ENCODE results near the gene TIE1. TPM values are rescaled to one million over a fixed set of nuclear protein-coding genes. Genes with fewer than 3 reads are reported as not detected.

Gene TIE1
- total and polyA plus RNA-seq, 2 of the 13 experiments (the other 11 are each of a cell fraction or from before 2014, with no cell fraction given), result 0.58 to 0.84 TPM

DNA sequence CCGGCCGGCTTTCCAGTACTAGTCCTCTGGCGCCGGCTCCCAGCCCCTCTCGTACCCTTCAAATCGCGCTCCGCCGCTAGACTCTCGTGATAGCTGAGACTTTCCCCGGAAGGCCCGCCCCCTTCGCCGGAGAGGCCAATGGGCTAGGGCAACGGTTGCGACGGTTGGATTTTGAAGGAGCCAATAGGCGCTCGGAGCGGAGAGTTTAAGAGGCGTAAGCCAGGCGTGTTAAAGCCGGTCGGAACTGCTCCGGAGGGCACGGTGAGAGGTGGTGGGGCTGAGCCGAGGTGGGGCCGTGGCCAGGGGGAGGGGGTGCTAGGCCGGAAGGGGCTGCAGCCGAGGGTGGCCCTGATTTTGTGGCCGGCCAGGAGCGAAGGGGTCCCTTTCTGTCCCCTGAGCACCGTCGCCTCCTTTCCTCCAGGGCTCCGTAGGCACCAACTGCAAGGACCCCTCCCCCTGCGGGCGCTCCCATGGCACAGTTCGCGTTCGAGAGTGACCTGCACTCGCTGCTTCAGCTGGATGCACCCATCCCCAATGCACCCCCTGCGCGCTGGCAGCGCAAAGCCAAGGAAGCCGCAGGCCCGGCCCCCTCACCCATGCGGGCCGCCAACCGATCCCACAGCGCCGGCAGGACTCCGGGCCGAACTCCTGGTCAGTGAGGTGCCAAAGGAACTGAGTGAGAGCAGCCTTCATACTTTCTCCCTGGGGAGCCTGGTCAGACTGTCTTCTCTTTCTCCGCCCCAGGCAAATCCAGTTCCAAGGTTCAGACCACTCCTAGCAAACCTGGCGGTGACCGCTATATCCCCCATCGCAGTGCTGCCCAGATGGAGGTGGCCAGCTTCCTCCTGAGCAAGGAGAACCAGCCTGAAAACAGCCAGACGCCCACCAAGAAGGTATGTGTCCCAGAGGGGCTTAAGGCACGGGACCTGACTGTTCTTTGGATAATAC, 58.2 kb downstream of the TIE1 start, which contains the start of gene CDC20 (continued):
- TF ChIP-seq RFXAP (CRISPR knock-in tag; IDR thresholded peaks at IDR 0.05; ENCODE audit: borderline replicate concordance) (no peak), ZNF331 (CRISPR knock-in tag; IDR thresholded peaks at IDR 0.05) (no peak), ZNF652 (CRISPR knock-in tag; IDR thresholded peaks at IDR 0.05; ENCODE audit: borderline replicate concordance, low read depth) (no peak), ZBTB7A (CRISPR knock-in tag; IDR thresholded peaks at IDR 0.05) (no peak), SNAI1 (CRISPR knock-in tag; IDR thresholded peaks at IDR 0.05; ENCODE audit: borderline replicate concordance) (peak; percentile 69; the same call in 1 of the 2 replicates), RELA (CRISPR knock-in tag; IDR thresholded peaks at IDR 0.05) (no peak), SMYD3 (CRISPR knock-in tag; IDR thresholded peaks at IDR 0.05) (peak; percentile 94; the same call in 1 of the 2 replicates), BCL6 (CRISPR knock-in tag; IDR thresholded peaks at IDR 0.05) (no peak), MAF1 (CRISPR knock-in tag; IDR thresholded peaks at IDR 0.05; ENCODE audit: borderline replicate concordance) (0 out of 2 replicates have a peak, but pooled peaks have one; percentile 1), TAF1 (CRISPR knock-in tag; IDR thresholded peaks at IDR 0.05) (peak; percentile 54; the same call in 1 of the 2 replicates), ZNF790 (CRISPR knock-in tag; IDR thresholded peaks at IDR 0.05; ENCODE audit: borderline replicate concordance) (no peak), RARG (CRISPR knock-in tag; IDR thresholded peaks at IDR 0.05; ENCODE audit: low read depth) (no peak), HMGA1 (CRISPR knock-in tag; conservative IDR thresholded peaks at IDR 0.05) (no peak), ZNF34 (CRISPR knock-in tag; IDR thresholded peaks at IDR 0.05; ENCODE audit: borderline replicate concordance) (no peak), RORA (CRISPR knock-in tag; IDR thresholded peaks at IDR 0.05) (no peak)
- TF ChIP-seq, protein P1, sequence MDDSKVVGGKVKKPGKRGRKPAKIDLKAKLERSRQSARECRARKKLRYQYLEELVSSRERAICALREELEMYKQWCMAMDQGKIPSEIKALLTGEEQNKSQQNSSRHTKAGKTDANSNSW (CRISPR knock-in tag; IDR thresholded peaks at IDR 0.05; ENCODE audit: borderline replicate concordance), result no peak
- TF ChIP-seq, protein P2, sequence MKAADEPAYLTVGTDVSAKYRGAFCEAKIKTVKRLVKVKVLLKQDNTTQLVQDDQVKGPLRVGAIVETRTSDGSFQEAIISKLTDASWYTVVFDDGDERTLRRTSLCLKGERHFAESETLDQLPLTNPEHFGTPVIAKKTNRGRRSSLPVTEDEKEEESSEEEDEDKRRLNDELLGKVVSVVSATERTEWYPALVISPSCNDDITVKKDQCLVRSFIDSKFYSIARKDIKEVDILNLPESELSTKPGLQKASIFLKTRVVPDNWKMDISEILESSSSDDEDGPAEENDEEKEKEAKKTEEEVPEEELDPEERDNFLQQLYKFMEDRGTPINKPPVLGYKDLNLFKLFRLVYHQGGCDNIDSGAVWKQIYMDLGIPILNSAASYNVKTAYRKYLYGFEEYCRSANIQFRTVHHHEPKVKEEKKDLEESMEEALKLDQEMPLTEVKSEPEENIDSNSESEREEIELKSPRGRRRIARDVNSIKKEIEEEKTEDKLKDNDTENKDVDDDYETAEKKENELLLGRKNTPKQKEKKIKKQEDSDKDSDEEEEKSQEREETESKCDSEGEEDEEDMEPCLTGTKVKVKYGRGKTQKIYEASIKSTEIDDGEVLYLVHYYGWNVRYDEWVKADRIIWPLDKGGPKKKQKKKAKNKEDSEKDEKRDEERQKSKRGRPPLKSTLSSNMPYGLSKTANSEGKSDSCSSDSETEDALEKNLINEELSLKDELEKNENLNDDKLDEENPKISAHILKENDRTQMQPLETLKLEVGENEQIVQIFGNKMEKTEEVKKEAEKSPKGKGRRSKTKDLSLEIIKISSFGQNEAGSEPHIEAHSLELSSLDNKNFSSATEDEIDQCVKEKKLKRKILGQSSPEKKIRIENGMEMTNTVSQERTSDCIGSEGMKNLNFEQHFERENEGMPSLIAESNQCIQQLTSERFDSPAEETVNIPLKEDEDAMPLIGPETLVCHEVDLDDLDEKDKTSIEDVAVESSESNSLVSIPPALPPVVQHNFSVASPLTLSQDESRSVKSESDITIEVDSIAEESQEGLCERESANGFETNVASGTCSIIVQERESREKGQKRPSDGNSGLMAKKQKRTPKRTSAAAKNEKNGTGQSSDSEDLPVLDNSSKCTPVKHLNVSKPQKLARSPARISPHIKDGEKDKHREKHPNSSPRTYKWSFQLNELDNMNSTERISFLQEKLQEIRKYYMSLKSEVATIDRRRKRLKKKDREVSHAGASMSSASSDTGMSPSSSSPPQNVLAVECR (CRISPR knock-in tag; IDR thresholded peaks at IDR 0.05; ENCODE audit: borderline replicate concordance), result peak; percentile 100
- TF ChIP-seq, protein P3, sequence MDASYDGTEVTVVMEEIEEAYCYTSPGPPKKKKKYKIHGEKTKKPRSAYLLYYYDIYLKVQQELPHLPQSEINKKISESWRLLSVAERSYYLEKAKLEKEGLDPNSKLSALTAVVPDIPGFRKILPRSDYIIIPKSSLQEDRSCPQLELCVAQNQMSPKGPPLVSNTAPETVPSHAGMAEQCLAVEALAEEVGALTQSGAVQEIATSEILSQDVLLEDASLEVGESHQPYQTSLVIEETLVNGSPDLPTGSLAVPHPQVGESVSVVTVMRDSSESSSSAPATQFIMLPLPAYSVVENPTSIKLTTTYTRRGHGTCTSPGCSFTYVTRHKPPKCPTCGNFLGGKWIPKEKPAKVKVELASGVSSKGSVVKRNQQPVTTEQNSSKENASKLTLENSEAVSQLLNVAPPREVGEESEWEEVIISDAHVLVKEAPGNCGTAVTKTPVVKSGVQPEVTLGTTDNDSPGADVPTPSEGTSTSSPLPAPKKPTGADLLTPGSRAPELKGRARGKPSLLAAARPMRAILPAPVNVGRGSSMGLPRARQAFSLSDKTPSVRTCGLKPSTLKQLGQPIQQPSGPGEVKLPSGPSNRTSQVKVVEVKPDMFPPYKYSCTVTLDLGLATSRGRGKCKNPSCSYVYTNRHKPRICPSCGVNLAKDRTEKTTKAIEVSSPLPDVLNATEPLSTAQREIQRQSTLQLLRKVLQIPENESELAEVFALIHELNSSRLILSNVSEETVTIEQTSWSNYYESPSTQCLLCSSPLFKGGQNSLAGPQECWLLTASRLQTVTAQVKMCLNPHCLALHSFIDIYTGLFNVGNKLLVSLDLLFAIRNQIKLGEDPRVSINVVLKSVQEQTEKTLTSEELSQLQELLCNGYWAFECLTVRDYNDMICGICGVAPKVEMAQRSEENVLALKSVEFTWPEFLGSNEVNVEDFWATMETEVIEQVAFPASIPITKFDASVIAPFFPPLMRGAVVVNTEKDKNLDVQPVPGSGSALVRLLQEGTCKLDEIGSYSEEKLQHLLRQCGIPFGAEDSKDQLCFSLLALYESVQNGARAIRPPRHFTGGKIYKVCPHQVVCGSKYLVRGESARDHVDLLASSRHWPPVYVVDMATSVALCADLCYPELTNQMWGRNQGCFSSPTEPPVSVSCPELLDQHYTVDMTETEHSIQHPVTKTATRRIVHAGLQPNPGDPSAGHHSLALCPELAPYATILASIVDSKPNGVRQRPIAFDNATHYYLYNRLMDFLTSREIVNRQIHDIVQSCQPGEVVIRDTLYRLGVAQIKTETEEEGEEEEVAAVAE (CRISPR knock-in tag; IDR thresholded peaks at IDR 0.05; ENCODE audit: borderline replicate concordance), result peak; percentile 68; the same call in 1 of the 2 replicates
- TF ChIP-seq, protein P4, sequence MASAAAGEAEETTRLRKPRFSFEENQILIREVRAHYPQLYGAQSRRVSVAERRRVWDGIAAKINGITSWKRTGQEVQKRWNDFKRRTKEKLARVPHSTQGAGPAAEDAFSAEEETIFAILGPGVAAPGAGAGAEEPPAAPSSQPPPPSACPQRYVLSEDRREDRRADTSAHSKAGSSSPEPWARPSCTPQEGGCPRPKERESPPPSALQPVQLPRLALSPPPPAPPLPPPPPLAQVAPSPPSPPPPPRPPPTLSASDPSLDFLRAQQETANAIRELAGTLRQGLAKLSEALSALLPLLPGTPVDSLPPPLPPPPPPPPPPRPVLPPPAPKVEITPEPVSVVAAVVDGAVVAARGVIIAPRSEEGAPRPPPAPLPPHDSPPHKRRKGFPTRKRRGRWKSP (CRISPR knock-in tag; IDR thresholded peaks at IDR 0.05), result peak; percentile 91; the same call in 1 of the 2 replicates

Data from HepG2 (cell line).